H9 (cell line): ENCODE measurements around the gene NLRP4. TPM values are rescaled to one million over a fixed set of nuclear protein-coding genes. Genes with fewer than 3 reads are reported as not detected.

Source experiments
- DNase-seq: peaks from one replicate; pipeline ENCODE4 v3.0.0-alpha.2; 2017
- H2AFZ ChIP-seq: one replicate; pipeline ENCODE4 v1.6.1; 2013; ENCODE audit warnings: mild to moderate bottlenecking, low read length, control low read depth, moderate library complexity
- H2AK5ac ChIP-seq: 2 replicates; pipeline ENCODE4 v1.6.1; 2013; ENCODE audit warnings: low read length, control low read depth, mixed read lengths; ENCODE audit not compliant: insufficient read length
- H2BK120ac ChIP-seq: one replicate; pipeline ENCODE4 v1.6.1; 2013; ENCODE audit warnings: low read depth, mild to moderate bottlenecking, low read length, control low read depth, inconsistent platforms; ENCODE audit not compliant: poor library complexity, severe bottlenecking
- H2BK12ac ChIP-seq: 2 replicates; pipeline ENCODE4 v1.6.1; 2013; ENCODE audit warnings: low read length, control low read depth, mixed read lengths, low read depth; ENCODE audit not compliant: insufficient read length
- H2BK15ac ChIP-seq: 2 replicates; pipeline ENCODE4 v1.6.1; 2013; ENCODE audit warnings: low read depth, low read length, control low read depth
- H2BK20ac ChIP-seq: one replicate; pipeline ENCODE4 v1.6.1; 2013; ENCODE audit warnings: low read depth, mild to moderate bottlenecking, low read length, control low read depth, inconsistent platforms; ENCODE audit not compliant: poor library complexity, severe bottlenecking
- H2BK5ac ChIP-seq: 2 replicates; pipeline ENCODE4 v1.6.1; 2013; ENCODE audit warnings: low read length, control low read depth, mixed read lengths; ENCODE audit not compliant: insufficient read length
- H3K14ac ChIP-seq: 2 replicates; pipeline ENCODE4 v1.6.1; 2013; ENCODE audit warnings: low read length, control low read depth; ENCODE audit not compliant: insufficient read depth
- H3K18ac ChIP-seq: 2 replicates; pipeline ENCODE4 v1.6.1; 2013; ENCODE audit warnings: low read depth, mild to moderate bottlenecking, mixed read lengths, low read length, control low read depth; ENCODE audit not compliant: insufficient read length
- H3K23ac ChIP-seq: 2 replicates; pipeline ENCODE4 v1.6.1; 2013; ENCODE audit warnings: low read length, control low read depth, mixed read lengths, low read depth; ENCODE audit not compliant: insufficient read length
- H3K23me2 ChIP-seq: 2 replicates; pipeline ENCODE4 v1.6.1; 2013; ENCODE audit warnings: low read depth, mild to moderate bottlenecking, mixed read lengths, low read length, control low read depth; ENCODE audit not compliant: insufficient read length, poor library complexity, severe bottlenecking
- H3K27ac ChIP-seq: 2 replicates; pipeline ENCODE4 v1.5.1; 2013; ENCODE audit warnings: low read length, control low read depth, mixed read lengths, low read depth; ENCODE audit not compliant: insufficient read length
- H3K27me3 ChIP-seq: 2 replicates; pipeline ENCODE4 v1.6.1; 2013; ENCODE audit warnings: low read length, control low read depth, inconsistent platforms; ENCODE audit not compliant: insufficient read depth
- H3K4ac ChIP-seq: 2 replicates; pipeline ENCODE4 v1.6.1; 2013; ENCODE audit warnings: low read depth, mild to moderate bottlenecking, control low read depth, inconsistent platforms, low read length, moderate library complexity
- H3K4me1 ChIP-seq: 2 replicates; pipeline ENCODE4 v1.6.1; 2013; ENCODE audit warnings: low read length, control low read depth, inconsistent platforms; ENCODE audit not compliant: insufficient read depth
- H3K4me2 ChIP-seq: 2 replicates; pipeline ENCODE4 v1.6.1; 2013; ENCODE audit warnings: low read length, control low read depth, mixed read lengths; ENCODE audit not compliant: insufficient read length, insufficient read depth
- H3K56ac ChIP-seq: 2 replicates; pipeline ENCODE4 v1.6.1; 2013; ENCODE audit warnings: low read depth, mild to moderate bottlenecking, mixed read lengths, low read length, control low read depth; ENCODE audit not compliant: insufficient read length
- H3K79me1 ChIP-seq: 2 replicates; pipeline ENCODE4 v1.6.1; 2013; ENCODE audit warnings: low read depth, mild to moderate bottlenecking, moderate library complexity, low read length, control low read depth, inconsistent platforms; ENCODE audit not compliant: insufficient read depth, poor library complexity, severe bottlenecking
- H3K79me2 ChIP-seq: 2 replicates; pipeline ENCODE4 v1.6.1; 2013; ENCODE audit warnings: low read length, control low read depth, inconsistent platforms; ENCODE audit not compliant: insufficient read depth
- H3K9ac ChIP-seq: 2 replicates; pipeline ENCODE4 v1.6.1; 2013; ENCODE audit warnings: low read length, control low read depth, mixed read lengths; ENCODE audit not compliant: insufficient read length; ENCODE audit errors: extremely low read depth
- H3K9me3 ChIP-seq: one replicate; pipeline ENCODE4 v1.6.1; 2013; ENCODE audit warnings: low read depth, low read length, inconsistent platforms; ENCODE audit not compliant: control insufficient read depth
- H3T11ph ChIP-seq: one replicate; pipeline ENCODE4 v1.6.1; 2013; ENCODE audit warnings: mild to moderate bottlenecking, low read length, control low read depth, inconsistent platforms
- H4K20me1 ChIP-seq: one replicate; pipeline ENCODE4 v1.6.1; 2013; ENCODE audit not compliant: control insufficient read depth, insufficient read length, insufficient read depth
- H4K5ac ChIP-seq: 2 replicates; pipeline ENCODE4 v1.6.1; 2013; ENCODE audit warnings: low read depth, mild to moderate bottlenecking, mixed read lengths, low read length, control low read depth; ENCODE audit not compliant: insufficient read length
- H4K8ac ChIP-seq: replicated peaks from 2 replicates; pipeline ENCODE4 v1.6.1; 2013; ENCODE audit warnings: low read length, control low read depth, mixed read lengths, low read depth; ENCODE audit not compliant: insufficient read length
- H4K91ac ChIP-seq: 2 replicates; pipeline ENCODE4 v1.6.1; 2013; ENCODE audit warnings: low read depth, mild to moderate bottlenecking, moderate library complexity, mixed read lengths, low read length, control low read depth; ENCODE audit not compliant: insufficient read length
- H3K27ac Mint-ChIP-seq, 3 experiments: 2 replicates in 2 of 3; 3 replicates in 1 of 3; pipeline ENCODE4 v1.8.0; 2020 to 2021; ENCODE audit warnings: mixed read lengths in 3 of 3, mild to moderate bottlenecking in 1 of 3, moderate library complexity in 1 of 3
- H3K27me3 Mint-ChIP-seq: 2 replicates; pipeline ENCODE4 v1.8.0; 2021; ENCODE audit warnings: low read depth, mild to moderate bottlenecking, moderate library complexity, mixed read lengths
- H3K36me3 Mint-ChIP-seq, 3 experiments: 2 replicates in 2 of 3; 3 replicates in 1 of 3; pipeline ENCODE4 v1.8.0; 2020 to 2021; ENCODE audit warnings: low read depth in 3 of 3, mixed read lengths in 3 of 3; ENCODE audit not compliant: insufficient read depth in 1 of 3
- H3K4me1 Mint-ChIP-seq, 2 experiments: 2 replicates each; pipeline ENCODE4 v1.8.0; 2020; ENCODE audit warnings: mixed read lengths in 2 of 2
- H3K4me3 Mint-ChIP-seq, 2 experiments: 2 replicates in 1 of 2; 3 replicates in 1 of 2; pipeline ENCODE4 v1.8.0; 2020 to 2021; ENCODE audit warnings: mild to moderate bottlenecking in 2 of 2, mixed read lengths in 2 of 2, moderate library complexity in 1 of 2
- H3K9me3 Mint-ChIP-seq, 2 experiments: 2 replicates in 1 of 2; 3 replicates in 1 of 2; pipeline ENCODE4 v1.8.0; 2020; ENCODE audit warnings: mild to moderate bottlenecking in 2 of 2, mixed read lengths in 2 of 2, moderate library complexity in 1 of 2
- WGBS: extraction: QIAGEN DNeasy Blood & Tissue Kit; methylation state at CpG from one replicate; pipeline ENCODE4 v1.1.7; 2013; ENCODE audit warnings: missing lambda C conversion rate, low lambda C conversion rate, mixed read lengths; ENCODE audit not compliant: insufficient read length; ENCODE audit errors: extremely low coverage; 5-methylcytosine and 5-hydroxymethylcytosine counted together
- total RNA-seq: library from RNA; stranded (reverse); gene quantifications from 2 replicates; pipeline ENCODE4 v1.2.1, GENCODE V29; 2021
- TF ChIP-seq, protein P1 (sequence below): fragments of 200-600 bp; sonication (generic); conservative IDR thresholded peaks from 3 replicates; pipeline ENCODE4 v1.8.0; 2021; ENCODE audit warnings: antibody characterized with exemption, mild to moderate bottlenecking

The NLRP4 gene
- total RNA-seq, 1 experiment from 2014 or later: not detected

DNA sequence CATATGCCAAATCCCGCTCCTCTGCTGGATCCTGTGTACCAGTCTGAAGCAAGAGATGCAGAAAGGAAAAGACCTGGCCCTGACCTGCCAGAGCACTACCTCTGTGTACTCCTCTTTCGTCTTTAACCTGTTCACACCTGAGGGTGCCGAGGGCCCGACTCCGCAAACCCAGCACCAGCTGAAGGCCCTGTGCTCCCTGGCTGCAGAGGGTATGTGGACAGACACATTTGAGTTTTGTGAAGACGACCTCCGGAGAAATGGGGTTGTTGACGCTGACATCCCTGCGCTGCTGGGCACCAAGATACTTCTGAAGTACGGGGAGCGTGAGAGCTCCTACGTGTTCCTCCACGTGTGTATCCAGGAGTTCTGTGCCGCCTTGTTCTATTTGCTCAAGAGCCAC, 22.1 kb downstream of the NLRP4 start:
- H3K9me3 ChIP-seq: peaks cover 90% of the 10 kb centered on the region
- no peaks in the 10 kb centered on the region for H3K27me3 ChIP-seq
- no peaks in the 10 kb centered on the region for H3K79me1 ChIP-seq
- H4K8ac ChIP-seq: no peak overlapping the region
- no peak overlapping the region for H4K5ac ChIP-seq
- no peak overlapping the region for H3K14ac ChIP-seq
- peaks cover 3% of the 10 kb centered on the region for H3K27me3 Mint-ChIP-seq
- no peak overlapping the region for H3K23ac ChIP-seq
- H2AFZ ChIP-seq: no peak overlapping the region
- no peak overlapping the region for H2BK15ac ChIP-seq
- no peaks in the 10 kb centered on the region for H3K4me1 ChIP-seq
- no peak overlapping the region for H3T11ph ChIP-seq
- H2AK5ac ChIP-seq: no peak overlapping the region
- no peak overlapping the region for H3K4me3 Mint-ChIP-seq
- peaks cover 5 to 18% (median 10%) of the 10 kb centered on the region in 3 experiments; a peak in 6 of 7 replicates for H3K36me3 Mint-ChIP-seq
- H3K27ac ChIP-seq: no peak overlapping the region
- H2BK120ac ChIP-seq: no peak overlapping the region
- peaks cover 88 to 93% of the 10 kb centered on the region in 2 experiments for H3K9me3 Mint-ChIP-seq
- H4K91ac ChIP-seq: no peak overlapping the region
- TF ChIP-seq, protein P1, sequence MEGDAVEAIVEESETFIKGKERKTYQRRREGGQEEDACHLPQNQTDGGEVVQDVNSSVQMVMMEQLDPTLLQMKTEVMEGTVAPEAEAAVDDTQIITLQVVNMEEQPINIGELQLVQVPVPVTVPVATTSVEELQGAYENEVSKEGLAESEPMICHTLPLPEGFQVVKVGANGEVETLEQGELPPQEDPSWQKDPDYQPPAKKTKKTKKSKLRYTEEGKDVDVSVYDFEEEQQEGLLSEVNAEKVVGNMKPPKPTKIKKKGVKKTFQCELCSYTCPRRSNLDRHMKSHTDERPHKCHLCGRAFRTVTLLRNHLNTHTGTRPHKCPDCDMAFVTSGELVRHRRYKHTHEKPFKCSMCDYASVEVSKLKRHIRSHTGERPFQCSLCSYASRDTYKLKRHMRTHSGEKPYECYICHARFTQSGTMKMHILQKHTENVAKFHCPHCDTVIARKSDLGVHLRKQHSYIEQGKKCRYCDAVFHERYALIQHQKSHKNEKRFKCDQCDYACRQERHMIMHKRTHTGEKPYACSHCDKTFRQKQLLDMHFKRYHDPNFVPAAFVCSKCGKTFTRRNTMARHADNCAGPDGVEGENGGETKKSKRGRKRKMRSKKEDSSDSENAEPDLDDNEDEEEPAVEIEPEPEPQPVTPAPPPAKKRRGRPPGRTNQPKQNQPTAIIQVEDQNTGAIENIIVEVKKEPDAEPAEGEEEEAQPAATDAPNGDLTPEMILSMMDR: no peak
- no peak for DNase-seq
- H3K79me2 ChIP-seq: no peaks in the 10 kb centered on the region
- H2BK5ac ChIP-seq: no peak overlapping the region
- H3K18ac ChIP-seq: no peak overlapping the region
- WGBS: no CpG with 5 or more reads among the region's 14 CpGs
- no peak overlapping the region for H3K27ac Mint-ChIP-seq
- H2BK20ac ChIP-seq: no peak overlapping the region
- H3K23me2 ChIP-seq: no peaks in the 10 kb centered on the region
- H3K4ac ChIP-seq: no peak overlapping the region
- no peak overlapping the region for H3K56ac ChIP-seq
- H3K4me2 ChIP-seq: no peak overlapping the region
- no peak overlapping the region for H3K9ac ChIP-seq
- no peaks in the 10 kb centered on the region for H3K4me1 Mint-ChIP-seq
- H4K20me1 ChIP-seq: no peaks in the 10 kb centered on the region
- H2BK12ac ChIP-seq: no peak overlapping the region
